HepG2 (cell line): ENCODE results near the gene CRYAB. TPM values are rescaled to one million over a fixed set of nuclear protein-coding genes. Genes with fewer than 3 reads are reported as not detected.
A peak's percentile ranks its signal among the peaks of the same experiment; 100 is the strongest.

ENCODE experiments used
- ATAC-seq: fragments of 200-7000 bp; cut with Tn5 transposase; 3 replicates; pipeline ENCODE4 v1.9.1; 2020; ENCODE audit warnings: mild to moderate bottlenecking, moderate library complexity
- BruUV-seq: library from RNA; stranded (reverse); fragments of 400-500 nt; replicated peaks from 2 replicates; lab custom pipeline; 2021; lab: Mats Ljungman, UMichigan
- CTCF ChIA-PET: fragments of 300-600 bp; formaldehyde crosslinking; extraction: SDS; loops from one replicate; lab custom pipeline; 2021; ENCODE audit warnings: low total read pairs, inconsistent platforms, low intra/inter-chr PET ratio; lab: Yijun Ruan, JAX
- POLR2A ChIA-PET: fragments of 350-600 bp; sonication (Branson Sonifier 250); formaldehyde crosslinking; loops from one replicate; lab custom pipeline; 2020; ENCODE audit warnings: antibody characterized with exemption, inconsistent platforms; lab: Yijun Ruan, JAX
- DNase-seq: peaks from one replicate; pipeline ENCODE4 v3.0.0-alpha.2; 2015; ENCODE audit warnings: low spot score
- FAIRE-seq: peaks from 3 replicates; lab custom pipeline; 2011; peaks lifted over from hg19 to GRCh38; lab: Jason Lieb, UNC
- H2AFZ ChIP-seq: one replicate; pipeline ENCODE4 v1.6.1; 2011; ENCODE audit warnings: low read length, inconsistent platforms
- H3K27ac ChIP-seq: fragments of 300-600 bp; 3 replicates; pipeline ENCODE4 v1.8.0; 2011; ENCODE audit warnings: mixed run types, mild to moderate bottlenecking, mixed read lengths, low read length, inconsistent platforms; ENCODE audit not compliant: insufficient read depth; ENCODE audit errors: extremely low read length
- H3K27me3 ChIP-seq, 2 experiments: fragments of 200-600 bp in 1 of 2; 2 replicates in 1 of 2; 3 replicates in 1 of 2; pipeline versions ENCODE4 v1.6.0 to v1.8.0; 2011; ENCODE audit warnings: low read length in 2 of 2, mild to moderate bottlenecking in 2 of 2, moderate library complexity in 2 of 2, inconsistent platforms in 1 of 2; ENCODE audit not compliant: insufficient read depth in 2 of 2, control insufficient read depth in 1 of 2
- H3K36me3 ChIP-seq, 2 experiments: fragments of 200-600 bp in 1 of 2; replicated peaks in 1 of 2; 2 replicates in 1 of 2; 3 replicates in 1 of 2; pipeline versions ENCODE4 v1.5.1 to v1.8.0; 2011; ENCODE audit warnings: low read length in 2 of 2, inconsistent platforms in 1 of 2; ENCODE audit not compliant: insufficient read depth in 2 of 2, control insufficient read depth in 1 of 2
- H3K4me1 ChIP-seq: 2 replicates; pipeline ENCODE4 v1.5.1; 2012; ENCODE audit warnings: low read length, inconsistent platforms; ENCODE audit not compliant: insufficient read depth
- H3K4me2 ChIP-seq: 2 replicates; pipeline ENCODE4 v1.6.0; 2011; ENCODE audit warnings: low read depth, low read length, inconsistent platforms
- H3K4me3 ChIP-seq, 3 experiments: fragments of 200-600 bp in 1 of 3; sonication (generic), shearing (Covaris generic) in 1 of 3; replicated peaks in 1 of 3; 2 replicates each; pipeline ENCODE4 v1.5.1; 2011 to 2016; ENCODE audit warnings: low read length in 3 of 3, inconsistent platforms in 2 of 3, low read depth in 2 of 3, mild to moderate bottlenecking in 2 of 3, control low read depth in 1 of 3, mixed read lengths in 1 of 3; ENCODE audit not compliant: insufficient read depth in 1 of 3
- H3K79me2 ChIP-seq: one replicate; pipeline ENCODE4 v1.6.1; 2011; ENCODE audit warnings: low read length, inconsistent platforms; ENCODE audit not compliant: insufficient read depth
- H3K9ac ChIP-seq: 2 replicates; pipeline ENCODE4 v1.6.0; 2011; ENCODE audit warnings: mild to moderate bottlenecking, low read depth, low read length, inconsistent platforms; ENCODE audit not compliant: insufficient read depth
- H3K9me3 ChIP-seq: 2 replicates; pipeline ENCODE4 v1.5.1; 2012; ENCODE audit warnings: mild to moderate bottlenecking, low read length
- H4K20me1 ChIP-seq: 2 replicates; pipeline ENCODE4 v1.6.0; 2011; ENCODE audit warnings: inconsistent platforms, mild to moderate bottlenecking, low read length, moderate library complexity; ENCODE audit not compliant: insufficient read depth
- ADNP ChIP-seq: sonication (generic); formaldehyde crosslinking; IDR thresholded peaks from 2 replicates; pipeline ENCODE4 v1.4.0; 2020; ENCODE audit warnings: missing genetic modification reagents
- ASH2L ChIP-seq: fragments of 300-600, 200-600 bp; sonication (generic); IDR thresholded peaks from 2 replicates; pipeline ENCODE4 v1.7.0; 2017; ENCODE audit warnings: low read depth, mild to moderate bottlenecking, moderate library complexity, mixed read lengths, low read length; ENCODE audit not compliant: insufficient read length
- ATF7 ChIP-seq, 2 experiments: fragments of 450-650 bp in 1 of 2; sonication (generic) in 1 of 2; formaldehyde crosslinking in 1 of 2; IDR thresholded peaks; 2 replicates each; pipeline versions ENCODE4 v1.4.0 to v1.6.1; 2016 to 2020; ENCODE audit warnings: antibody characterized with exemption in 1 of 2, mild to moderate bottlenecking in 1 of 2, missing genetic modification reagents in 1 of 2
- CEBPB ChIP-seq: IDR thresholded peaks from 2 replicates; pipeline ENCODE4 v1.6.1; 2011; ENCODE audit warnings: low read depth, low read length, improper control_type of control experiment, borderline replicate concordance
- CEBPG ChIP-seq: IDR thresholded peaks from 2 replicates; pipeline ENCODE4 v1.6.1; 2016
- GATAD2A ChIP-seq: IDR thresholded peaks from 2 replicates; pipeline ENCODE4 v1.6.1; 2016
- HNF4A ChIP-seq: sonication (generic); formaldehyde crosslinking; IDR thresholded peaks from 2 replicates; pipeline ENCODE4 v1.4.0; 2020; ENCODE audit warnings: missing genetic modification reagents
- KDM3A ChIP-seq: IDR thresholded peaks from 2 replicates; pipeline ENCODE4 v1.6.1; 2018; ENCODE audit warnings: low read depth, missing compliant biosample characterization
- RARA ChIP-seq: IDR thresholded peaks from 2 replicates; pipeline ENCODE4 v1.6.1; 2016; ENCODE audit warnings: missing genetic modification reagents, missing compliant biosample characterization
- RXRB ChIP-seq: IDR thresholded peaks from 2 replicates; pipeline ENCODE4 v1.6.1; 2016; ENCODE audit warnings: borderline replicate concordance, missing genetic modification reagents, missing compliant biosample characterization
- SAP130 ChIP-seq: IDR thresholded peaks from 2 replicates; pipeline ENCODE4 v1.6.1; 2016; ENCODE audit warnings: low read depth
- SOX13 ChIP-seq, 3 experiments: fragments of 450-650 bp in 1 of 3; sonication (generic) in 1 of 3; formaldehyde crosslinking in 1 of 3; IDR thresholded peaks in 2 of 3; conservative IDR thresholded peaks in 1 of 3; 2 replicates each; pipeline versions ENCODE4 v1.5.0 to v1.6.1; 2016 to 2020; ENCODE audit warnings: antibody characterized with exemption in 1 of 3, mild to moderate bottlenecking in 1 of 3, missing compliant biosample characterization in 1 of 3, missing genetic modification reagents in 1 of 3, moderate library complexity in 1 of 3
- SOX5 ChIP-seq: IDR thresholded peaks from 2 replicates; pipeline ENCODE4 v1.6.1; 2016; ENCODE audit warnings: borderline replicate concordance
- TFE3 ChIP-seq: IDR thresholded peaks from 2 replicates; pipeline ENCODE4 v1.6.1; 2016
- UBTF ChIP-seq: sonication (generic); formaldehyde crosslinking; IDR thresholded peaks from 2 replicates; pipeline ENCODE4 v1.4.0; 2020; ENCODE audit warnings: mild to moderate bottlenecking, missing genetic modification reagents
- ZFP41 ChIP-seq: sonication (generic); formaldehyde crosslinking; IDR thresholded peaks from 2 replicates; pipeline ENCODE4 v1.4.0; 2020; ENCODE audit warnings: mild to moderate bottlenecking, missing genetic modification reagents, borderline replicate concordance
- ZFYVE20 ChIP-seq: sonication (generic); formaldehyde crosslinking; IDR thresholded peaks from 2 replicates; pipeline ENCODE4 v1.8.0; 2023; ENCODE audit warnings: low read depth, mild to moderate bottlenecking, moderate library complexity, missing genetic modification reagents, borderline replicate concordance
- ZNF549 ChIP-seq: sonication (generic); formaldehyde crosslinking; IDR thresholded peaks from 2 replicates; pipeline ENCODE4 v1.5.0; 2020; ENCODE audit warnings: missing genetic modification reagents
- WGBS: methylation state at CpG from one replicate; pipeline ENCODE4 v1.1.6; 2017; ENCODE audit warnings: low lambda C conversion rate; 5-methylcytosine and 5-hydroxymethylcytosine counted together
- in situ Hi-C: cut with HindIII; loops from 2 replicates; pipeline ENCODE4 v1.10.0; 2017; ENCODE audit warnings: low pct_unique_long_range_greater_than_20kb; ENCODE audit not compliant: extremely low pct_ligation_motif_present
- intact Hi-C: fragments of 100-400 bp; cut with micrococcal nuclease; formaldehyde crosslinking; loops from one replicate; pipeline ENCODE4 v1.10.0; 2022; ENCODE audit not compliant: unreplicated experiment
- polyA plus RNA-seq, 8 experiments: library from polyadenylated mRNA; depleted of rRNA in 3 of 8; stranded (reverse) in 7 of 8; unstranded in 1 of 8; fragments of >200 nt; fragmentation: Illumina TruSeq in 4 of 8; extraction: Trizol in 4 of 8; gene quantifications; 2 replicates each; pipeline versions ENCODE4 v1.2.1 to v1.2.3, GENCODE V29; 2011 to 2016; ENCODE audit warnings: low read depth in 4 of 8, missing spikeins in 1 of 8, mixed read lengths in 1 of 8; ENCODE audit not compliant: insufficient read depth in 1 of 8
- total RNA-seq, 5 experiments: library from RNA; depleted of rRNA; stranded (reverse); fragments of >200 nt; fragmentation: Illumina TruSeq; extraction: Trizol; gene quantifications; 2 replicates each; pipeline ENCODE4 v1.2.3, GENCODE V29; 2016; ENCODE audit warnings: low read depth in 1 of 5

The CRYAB gene
- total and polyA plus RNA-seq, 2 of the 13 experiments (the other 11 are each of a cell fraction or from before 2014, with no cell fraction given) = 0.55 to 1.1 TPM

- FAIRE-seq (no peak), DNase-seq (no peak), ATAC-seq (no peak)
- Histone ChIP-seq H3K4me1 (peaks cover 56% of the 10 kb centered on the region), H3K4me3 (no peak overlapping the region), H3K4me2 (peak overlapping the region; percentile 98; the same call in 1 of the 2 replicates), H3K27ac (peak overlapping the region; percentile 90), H2AFZ (no peak overlapping the region), H3K27me3 (no peaks in the 10 kb centered on the region), H4K20me1 (no peaks in the 10 kb centered on the region), H3K9me3 (no peaks in the 10 kb centered on the region), H3K9ac (no peak overlapping the region), H3K36me3 (no peaks in the 10 kb centered on the region), H3K79me2 (peaks cover 6% of the 10 kb centered on the region)
- POLR2A ChIA-PET = interaction anchor here (0.7 to 4.4 kb wide), 5 partner anchors 10 to 63 kb away, joined by 3 to 30 read pairs (median 5); partner anchors contain the start of gene C11orf52
- CTCF ChIA-PET = no interaction called here
- in situ Hi-C loops (no loop called here), intact Hi-C loops (loop anchor here (5.0 to 10.0 kb wide), 2 partner anchors 91 to 138 kb away; partner anchors contain the start of genes DLAT, NKAPD1 and PIH1D2)
- no TSS peak for BruUV-seq
- 58% methylated on average over 1 of the region's 1 CpG for WGBS
- TF ChIP-seq GATAD2A (CRISPR knock-in tag) = peak; percentile 58
- 0 out of 2 replicates have a peak, but pooled peaks have one; percentile 49 for TF ChIP-seq RXRB (CRISPR knock-in tag)
- no peak for TF ChIP-seq SOX13 (IDR thresholded peaks at IDR 0.05)
- TF ChIP-seq SOX13 (CRISPR knock-in tag; conservative IDR thresholded peaks at IDR 0.05 in 1 of 2, IDR thresholded peaks at IDR 0.05 in 1 of 2) = 0 out of 4 replicates have a peak, but pooled peaks of 1 of the 2 experiments have one; percentile 10
- no peak for TF ChIP-seq KDM3A (CRISPR knock-in tag)
- TF ChIP-seq HNF4A (CRISPR knock-in tag) = peak; percentile 67
- no peak for TF ChIP-seq UBTF
- no peak for TF ChIP-seq ADNP (CRISPR knock-in tag)
- no peak for TF ChIP-seq ZFYVE20 (CRISPR knock-in tag)
- TF ChIP-seq CEBPB = peak; percentile 86
- peak; percentile 54; the same call in 1 of the 2 replicates for TF ChIP-seq TFE3 (CRISPR knock-in tag)
- TF ChIP-seq ZNF549 = no peak
- TF ChIP-seq ASH2L = peak; percentile 25
- TF ChIP-seq SOX5 (CRISPR knock-in tag) = peak; percentile 18; the same call in 1 of the 2 replicates
- 0 out of 2 replicates have a peak, but pooled peaks have one; percentile 21 for TF ChIP-seq RARA (CRISPR knock-in tag)
- no peak for TF ChIP-seq ZFP41 (CRISPR knock-in tag)
- TF ChIP-seq SAP130 (CRISPR knock-in tag) = peak; percentile 51
- TF ChIP-seq CEBPG (CRISPR knock-in tag) = peak; percentile 83
- TF ChIP-seq ATF7 (IDR thresholded peaks at IDR 0.05) = peak; percentile 23; the same call in 1 of the 2 replicates
- TF ChIP-seq ATF7 (CRISPR knock-in tag; IDR thresholded peaks at IDR 0.05) = no peak
These were observed 22.3 kb upstream of the CRYAB start for GRCh38 chr11:111933872-111934271.
